Measurements from ENCODE around the gene ZBTB47.

ZBTB47 gene

GRCh38 chr3:42698216-42698910 is 44.9 kb downstream of the ZBTB47 start:
- Histone ChIP-seq H3K27ac (no peak overlapping the region), H3K27me3 (replicated peaks) (peaks cover 3% of the 10 kb centered on the region), H3K36me3 (replicated peaks) (no peaks in the 10 kb centered on the region), H3K4me3 (ENCODE audit: low read depth, low read length) (no peak overlapping the region)
- no peak for DNase-seq
- in situ Hi-C loops (cut with HindIII; ENCODE audit: low pct_ligation_motif_present, low sequenced_read_pairs) = no loop called here
- no peak for TF ChIP-seq CTCF (IDR thresholded peaks at IDR 0.05; ENCODE audit: low read depth, low read length, missing control alignments)

GRCh38 chr3:42698911-42699230 is 45.4 kb downstream of the ZBTB47 start:
- Histone ChIP-seq H3K27me3 (replicated peaks) (peaks cover 3% of the 10 kb centered on the region), H3K36me3 (replicated peaks) (no peaks in the 10 kb centered on the region), H3K4me3 (ENCODE audit: low read depth, low read length) (no peak overlapping the region), H3K27ac (no peak overlapping the region)
- TF ChIP-seq CTCF (IDR thresholded peaks at IDR 0.05; ENCODE audit: low read depth, low read length, missing control alignments) = no peak
- in situ Hi-C loops (cut with HindIII; ENCODE audit: low pct_ligation_motif_present, low sequenced_read_pairs) = no loop called here
- DNase-seq = no peak

- Histone ChIP-seq H3K27me3 (replicated peaks) (peaks cover 3% of the 10 kb centered on the region), H3K4me3 (ENCODE audit: low read depth, low read length) (no peak overlapping the region), H3K27ac (no peak overlapping the region), H3K36me3 (replicated peaks) (no peaks in the 10 kb centered on the region)
- no peak for TF ChIP-seq CTCF (IDR thresholded peaks at IDR 0.05; ENCODE audit: low read depth, low read length, missing control alignments)
- in situ Hi-C loops (cut with HindIII; ENCODE audit: low pct_ligation_motif_present, low sequenced_read_pairs) = no loop called here
- DNase-seq = no peak
Measured at GRCh38 chr3:42699511-42699971, 46.0 kb downstream of the ZBTB47 start.

- no peak for DNase-seq
- Histone ChIP-seq H3K4me3 (ENCODE audit: low read depth, low read length) (no peak overlapping the region), H3K27me3 (replicated peaks) (peaks cover 3% of the 10 kb centered on the region), H3K27ac (no peak overlapping the region), H3K36me3 (replicated peaks) (no peaks in the 10 kb centered on the region)
- no peak for TF ChIP-seq CTCF (IDR thresholded peaks at IDR 0.05; ENCODE audit: low read depth, low read length, missing control alignments)
- in situ Hi-C loops (cut with HindIII; ENCODE audit: low pct_ligation_motif_present, low sequenced_read_pairs) = no loop called here
Measured at GRCh38 chr3:42700366-42701288, 47.1 kb downstream of the ZBTB47 start.

GRCh38 chr3:42701371-42702065 is 48.0 kb downstream of the ZBTB47 start:
- H3K36me3 ChIP-seq (replicated peaks) = no peaks in the 10 kb centered on the region
- H3K27me3 ChIP-seq (replicated peaks) = peaks cover 1% of the 10 kb centered on the region
- in situ Hi-C loops (cut with HindIII; ENCODE audit: low pct_ligation_motif_present, low sequenced_read_pairs) = no loop called here
- no peak overlapping the region for H3K4me3 ChIP-seq (ENCODE audit: low read depth, low read length)
- peak; percentile 11 for TF ChIP-seq CTCF (IDR thresholded peaks at IDR 0.05; ENCODE audit: low read depth, low read length, missing control alignments)
- no peak for DNase-seq
- H3K27ac ChIP-seq = no peak overlapping the region
